GM18861 (cell line): ENCODE measurements around the gene PLPPR2.
"Not testable (repeated sequence)": the region's sequence is repeated elsewhere in the genome, so short reads cannot be mapped to it uniquely, and the experiment has no call there.

Experiments
- ATAC-seq: cut with Tn5 transposase; IDR thresholded peaks from one replicate; pipeline ENCODE4 v1.9.1; 2021; ENCODE audit not compliant: unreplicated experiment

Gene PLPPR2

GRCh38 chr19:11390933-11391680, 35.9 kb downstream of the PLPPR2 start:
- ATAC-seq: no peak

- ATAC-seq: no peak
Measured at GRCh38 chr19:11397089-11397610, 41.9 kb downstream of the PLPPR2 start.

- ATAC-seq: no peak
Measured at GRCh38 chr19:11399667-11400066, 44.4 kb downstream of the PLPPR2 start.

- ATAC-seq: no peak
Measured at GRCh38 chr19:11400798-11401197, 45.6 kb downstream of the PLPPR2 start.

GRCh38 chr19:11401808-11402543, 46.7 kb downstream of the PLPPR2 start:
- no peak for ATAC-seq

GRCh38 chr19:11404588-11405222, 49.5 kb downstream of the PLPPR2 start:
- no peak for ATAC-seq

- ATAC-seq: no peak
Measured at GRCh38 chr19:11405846-11406643, 50.8 kb downstream of the PLPPR2 start.

GRCh38 chr19:11406703-11407236, 51.5 kb downstream of the PLPPR2 start:
- ATAC-seq: not testable (repeated sequence)

- no peak for ATAC-seq
Measured at GRCh38 chr19:11408591-11408990, 53.4 kb downstream of the PLPPR2 start.

- ATAC-seq: no peak
Measured at GRCh38 chr19:11410682-11411081, 55.5 kb downstream of the PLPPR2 start.

GRCh38 chr19:11414544-11414943, 59.3 kb downstream of the PLPPR2 start:
- no peak for ATAC-seq
